ENCODE measurements around the gene IVD.

Gene IVD

GRCh38 chr15:40412095-40412759 lies 6.6 kb downstream of the IVD start:
- no peak for FAIRE-seq

GRCh38 chr15:40413036-40413435 lies 7.4 kb downstream of the IVD start:
- FAIRE-seq (no peak), DNase-seq (ENCODE audit: insufficient read length, low spot score) (no peak)

More at GRCh38 chr15:40412095-40412759, 6.6 kb downstream of the IVD start:
- no peak for DNase-seq (ENCODE audit: insufficient read length, low spot score)

- FAIRE-seq (no peak), DNase-seq (ENCODE audit: insufficient read length, low spot score) (no peak)
Observed at GRCh38 chr15:40414816-40415215, 9.2 kb downstream of the IVD start.

- DNase-seq (ENCODE audit: insufficient read length, low spot score) (no peak), FAIRE-seq (no peak)
Observed at GRCh38 chr15:40415226-40415625, 9.6 kb downstream of the IVD start.

- FAIRE-seq (no peak), DNase-seq (ENCODE audit: insufficient read length, low spot score) (no peak)
Observed at GRCh38 chr15:40416056-40416455, 10.5 kb downstream of the IVD start.

GRCh38 chr15:40418126-40418525 lies 12.5 kb downstream of the IVD start:
- FAIRE-seq (no peak), DNase-seq (ENCODE audit: insufficient read length, low spot score) (no peak)

GRCh38 chr15:40420071-40420713 lies 14.6 kb downstream of the IVD start:
- FAIRE-seq, result peak; percentile 40
- no peak for DNase-seq (ENCODE audit: insufficient read length, low spot score)

GRCh38 chr15:40420793-40421192 lies 15.2 kb downstream of the IVD start:
- FAIRE-seq (no peak), DNase-seq (ENCODE audit: insufficient read length, low spot score) (no peak)

GRCh38 chr15:40421246-40422157 lies 15.9 kb downstream of the IVD start:
- FAIRE-seq (no peak), DNase-seq (ENCODE audit: insufficient read length, low spot score) (peak; percentile 95)

- DNase-seq (ENCODE audit: insufficient read length, low spot score) (no peak), FAIRE-seq (no peak)
Observed at GRCh38 chr15:40424483-40425115, 19.0 kb downstream of the IVD start.

GRCh38 chr15:40425681-40426080 lies 20.1 kb downstream of the IVD start:
- DNase-seq (ENCODE audit: insufficient read length, low spot score), result no peak
- no peak for FAIRE-seq

GRCh38 chr15:40427188-40427587 lies 21.6 kb downstream of the IVD start:
- DNase-seq (ENCODE audit: insufficient read length, low spot score) (no peak), FAIRE-seq (no peak)

GRCh38 chr15:40428185-40428584 lies 22.6 kb downstream of the IVD start:
- FAIRE-seq (no peak), DNase-seq (ENCODE audit: insufficient read length, low spot score) (no peak)

- DNase-seq (ENCODE audit: insufficient read length, low spot score) (no peak), FAIRE-seq (no peak)
Observed at GRCh38 chr15:40429068-40429710, 23.6 kb downstream of the IVD start.

- FAIRE-seq (no peak), DNase-seq (ENCODE audit: insufficient read length, low spot score) (no peak)
Observed at GRCh38 chr15:40430271-40430805, 24.7 kb downstream of the IVD start.

- DNase-seq (ENCODE audit: insufficient read length, low spot score), result no peak
- no peak for FAIRE-seq
Observed at GRCh38 chr15:40435023-40435709, 29.6 kb downstream of the IVD start.

- DNase-seq (ENCODE audit: insufficient read length, low spot score) (no peak), FAIRE-seq (no peak)
Observed at GRCh38 chr15:40435710-40436089, 30.1 kb downstream of the IVD start.

- FAIRE-seq, result no peak
- no peak for DNase-seq (ENCODE audit: insufficient read length, low spot score)
Observed at GRCh38 chr15:40436116-40436891, 30.7 kb downstream of the IVD start.

Data from GM19239 (cell line).